HuH-7 (cell line): ENCODE results near the gene SLC35E4.

ENCODE experiments used
- DNase-seq: peaks from one replicate; pipeline ENCODE4 v3.0.0; 2011; ENCODE audit warnings: low spot score

SLC35E4 gene

GRCh38 chr22:30691204-30691603, 55.6 kb downstream of the SLC35E4 start:
- no peak for DNase-seq

- peak; percentile 66 for DNase-seq
Observed at GRCh38 chr22:30694171-30694639, 58.6 kb downstream of the SLC35E4 start.

GRCh38 chr22:30694640-30695350, 59.2 kb downstream of the SLC35E4 start, which contains the start of gene OSBP2:
Gene OSBP2, plus strand, starts transcription at chr22:30694874. Its CDS starts 36 bp downstream, at chr22:30694910.
- peak; percentile 57 for DNase-seq

- no peak for DNase-seq
Observed at GRCh38 chr22:30695351-30695851, 59.8 kb downstream of the SLC35E4 start.

- DNase-seq: no peak
Observed at GRCh38 chr22:30695871-30696655, 60.5 kb downstream of the SLC35E4 start.
